NCI-H2227 (cell line): ENCODE results near the gene TXN.
"Not testable (repeated sequence)": the region's sequence is repeated elsewhere in the genome, so short reads cannot be mapped to it uniquely, and the experiment has no call there.

Experiments used
- DNase-seq: peaks from one replicate; lab custom pipeline; 2025; ENCODE audit not compliant: unreplicated experiment; lab: John Stamatoyannopoulos, UW

TXN gene

DNA sequence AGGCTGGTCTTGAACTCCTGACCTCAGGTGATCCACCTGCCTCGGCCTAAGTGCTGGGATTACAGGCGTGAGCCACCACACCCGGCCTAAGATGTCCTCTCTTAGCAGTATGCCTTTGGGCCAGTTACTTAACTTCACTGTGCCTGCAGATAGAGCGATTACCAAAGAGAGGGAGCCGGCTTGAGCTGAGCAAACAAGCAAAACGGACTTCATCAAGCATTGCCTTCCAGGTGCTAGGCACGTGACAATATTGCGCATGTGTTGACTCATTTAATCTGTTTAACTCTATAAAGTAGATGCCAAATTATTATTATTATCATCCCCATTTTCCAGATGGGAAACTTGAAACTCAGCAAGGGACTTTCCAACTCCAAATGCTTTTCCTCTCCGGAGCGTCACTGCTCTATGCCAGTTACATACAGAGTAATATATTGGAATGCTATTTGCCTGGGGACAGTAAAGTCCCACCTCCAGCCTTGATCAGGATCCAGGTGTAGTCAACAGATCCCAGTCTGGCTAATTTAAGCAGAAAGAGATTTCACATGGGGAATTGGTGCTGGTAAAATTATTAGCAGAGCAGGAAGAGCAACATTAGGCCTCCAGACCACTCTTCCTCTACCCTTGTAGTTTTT lies 42.8 kb downstream of the TXN start:
- DNase-seq, result no peak

DNA sequence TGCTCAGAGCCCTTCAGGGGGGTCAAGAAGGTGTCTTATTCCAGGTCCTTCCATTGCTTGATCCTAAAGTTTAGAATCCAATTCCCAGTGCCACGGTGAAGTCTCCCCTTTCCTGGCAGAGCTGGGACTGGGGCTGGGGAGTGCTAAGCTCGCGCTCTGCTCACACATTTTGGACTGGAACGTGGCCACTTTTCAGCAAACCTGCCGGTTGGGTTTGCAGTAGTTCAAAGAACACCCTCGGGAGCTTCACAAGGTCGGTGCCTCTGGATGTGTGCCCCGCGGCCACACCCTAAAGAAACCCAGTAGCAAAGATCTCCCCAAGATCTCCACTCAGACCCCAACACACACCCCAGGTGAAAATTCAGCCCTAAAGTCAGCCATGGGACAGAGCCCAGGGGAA lies 48.3 kb downstream of the TXN start, which contains the start of gene C9orf152:
TSS of gene C9orf152 (minus strand) at position 129 of the 400 bp plus-strand sequence. CDS start 580 bp downstream, outside the sequence.
- DNase-seq, result no peak

DNA sequence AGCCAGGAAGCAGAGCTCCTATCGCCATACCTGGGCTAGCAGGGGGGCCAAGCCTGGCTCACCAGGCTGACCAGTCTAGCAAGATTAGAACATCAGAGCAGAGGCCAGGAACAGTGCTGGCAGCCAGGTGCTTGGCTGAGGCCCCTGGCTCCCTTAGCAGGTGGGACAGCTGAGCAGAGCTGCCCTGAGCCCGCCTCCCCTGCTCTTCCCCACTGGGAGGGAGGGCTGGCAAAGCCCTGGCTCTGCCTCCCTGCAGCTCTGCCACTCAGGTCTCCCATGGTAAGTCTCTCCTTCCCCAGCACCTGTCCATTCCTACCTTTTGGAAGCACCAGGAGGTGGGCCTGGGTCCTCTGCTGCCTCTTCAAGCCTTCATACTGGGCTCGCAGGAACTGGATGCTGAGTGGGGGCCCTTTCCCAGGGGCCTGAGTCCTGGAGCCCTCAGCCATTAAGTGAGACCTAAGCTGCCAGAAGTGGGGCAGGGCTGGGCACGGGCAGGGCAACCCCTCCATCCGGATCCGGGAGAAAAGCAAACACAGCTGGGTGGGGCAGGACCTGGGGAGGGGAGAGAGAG lies 49.2 kb downstream of the TXN start:
- DNase-seq, result no peak

DNA sequence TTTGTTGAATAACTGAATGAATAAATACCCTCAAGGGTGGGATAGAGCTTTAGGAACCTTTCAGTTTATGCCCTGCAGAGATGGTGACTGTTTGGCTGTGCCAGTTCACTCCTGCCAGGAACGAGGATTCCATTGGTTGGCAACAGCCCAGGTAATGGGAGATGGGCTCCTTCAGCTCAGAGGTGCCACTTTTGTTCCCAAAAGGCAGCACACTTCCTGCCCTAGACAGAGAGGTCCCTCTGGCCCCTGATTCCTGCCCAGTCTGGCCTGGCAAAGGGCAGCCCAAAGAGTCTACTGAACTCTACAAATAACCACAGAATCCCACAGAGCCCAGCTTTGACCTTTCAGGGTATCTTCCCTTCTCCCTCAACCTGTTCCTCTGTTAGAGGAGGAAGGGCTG lies 49.9 kb downstream of the TXN start:
- no peak for DNase-seq

DNA sequence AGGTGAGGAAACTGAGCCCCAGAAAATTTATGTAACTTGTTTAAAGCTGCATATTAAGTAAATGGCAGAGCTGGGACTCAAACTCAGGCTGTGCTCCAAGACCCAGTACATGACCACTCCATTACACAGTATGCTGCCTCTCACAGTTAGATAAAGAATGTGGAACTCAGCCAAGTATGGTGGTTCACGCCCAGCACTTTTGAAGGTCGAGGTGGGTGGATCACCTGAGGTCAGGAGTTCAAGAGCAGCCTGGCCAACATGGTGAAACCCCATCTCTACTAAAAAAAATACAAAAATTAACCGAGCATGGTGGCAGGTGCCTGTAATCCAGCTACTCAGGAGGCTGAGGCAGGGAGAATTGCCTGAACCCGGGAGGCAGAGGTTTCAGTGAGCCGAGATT lies 50.7 kb downstream of the TXN start:
- DNase-seq, result not testable (repeated sequence)

DNA sequence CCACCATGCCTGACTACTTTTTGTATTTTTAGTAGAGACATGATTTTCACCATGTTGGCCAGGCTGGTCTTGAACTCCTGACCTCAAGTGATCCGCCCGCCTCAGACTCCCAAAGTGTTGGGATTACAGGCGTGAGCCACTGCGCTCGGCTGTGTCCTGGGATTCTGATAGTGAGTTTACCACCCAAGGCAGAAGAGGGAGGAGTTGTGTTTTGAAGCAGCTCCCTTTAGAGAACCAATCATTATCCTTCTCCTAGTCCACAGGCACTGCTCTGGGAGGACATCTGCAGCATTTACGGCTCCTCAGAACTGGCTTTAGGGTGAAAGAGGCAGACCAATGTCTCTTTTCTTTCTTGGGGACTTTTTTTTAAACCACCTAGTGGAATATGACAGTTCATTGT lies 54.1 kb downstream of the TXN start:
- DNase-seq, result no peak

DNA sequence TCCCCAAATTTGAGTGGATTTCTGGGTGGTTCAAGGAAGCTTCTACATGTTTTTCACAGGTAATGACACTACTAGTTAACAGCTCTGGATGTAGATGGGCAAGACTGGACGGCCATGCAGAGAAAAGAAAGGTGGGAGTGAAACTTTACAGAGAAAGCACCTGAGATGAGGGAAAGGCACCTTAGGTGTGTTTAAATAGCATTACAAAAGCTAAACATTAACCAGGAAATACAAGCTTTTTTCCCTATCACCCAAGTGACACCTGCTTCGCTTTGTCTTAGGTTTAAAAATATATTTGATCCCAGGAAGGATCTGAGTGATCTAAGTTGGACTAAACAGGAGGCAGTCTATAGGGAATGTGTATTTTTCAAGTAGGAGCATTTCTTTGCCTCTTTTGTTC lies 56.7 kb downstream of the TXN start:
- DNase-seq, result no peak

DNA sequence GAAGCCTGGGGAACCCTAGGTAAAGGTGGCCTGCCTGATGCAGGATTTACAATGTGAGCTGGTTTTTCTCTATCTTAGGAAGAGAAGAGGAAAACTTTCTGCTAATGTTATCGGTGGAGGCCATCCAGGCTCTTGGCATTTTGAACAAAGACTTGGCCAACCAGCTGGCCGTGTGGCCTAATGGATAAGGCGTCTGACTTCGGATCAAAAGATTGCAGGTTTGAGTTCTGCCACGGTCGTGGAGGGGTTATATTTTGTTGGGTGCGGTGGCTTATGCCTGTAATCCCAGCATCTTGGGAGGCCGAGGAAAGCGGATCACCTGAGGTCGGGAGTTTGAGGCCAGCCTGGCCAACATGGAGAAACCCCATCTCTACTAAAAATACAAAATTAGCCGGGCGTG lies 58.0 kb downstream of the TXN start:
- DNase-seq, result no peak

DNA sequence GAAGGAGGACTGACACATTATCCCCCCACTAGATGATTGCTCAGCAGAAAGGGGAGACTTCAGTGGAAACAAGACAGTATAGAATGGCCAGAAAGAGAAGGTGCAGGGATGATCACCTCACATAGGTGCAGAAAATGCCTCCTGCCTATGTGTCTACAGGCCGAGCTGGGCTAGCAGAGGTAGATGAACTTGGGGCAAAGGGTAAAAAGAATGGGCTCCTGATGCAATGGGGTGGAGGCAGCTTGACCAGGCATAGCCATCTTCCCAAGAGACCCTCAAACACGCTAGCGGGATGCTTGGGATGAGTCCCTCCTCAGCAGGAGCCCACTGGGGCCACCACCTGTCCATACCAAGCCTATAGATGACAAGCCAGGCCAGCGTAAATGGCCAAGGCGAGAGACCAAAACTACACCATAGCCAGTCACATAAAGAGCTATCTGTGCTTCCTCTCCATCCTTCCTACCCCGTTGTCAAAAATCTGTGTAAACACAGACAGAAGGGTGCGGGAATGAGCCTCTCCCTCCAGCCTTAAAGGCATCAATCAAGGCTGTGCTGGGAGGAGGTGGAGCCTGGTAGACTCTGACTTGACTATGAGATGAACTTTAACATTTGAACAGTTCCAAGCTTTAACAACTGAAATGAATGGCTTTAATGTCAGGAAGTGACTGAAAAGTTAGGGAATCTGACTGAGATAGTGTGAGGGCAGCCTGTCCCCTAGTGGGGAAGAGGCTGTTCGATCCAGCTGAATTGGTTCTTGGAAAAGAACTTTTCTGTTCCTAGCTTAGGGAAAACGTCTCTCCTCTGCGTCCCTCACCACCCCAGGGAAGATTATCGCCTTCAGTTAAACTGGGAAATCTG lies 58.7 kb downstream of the TXN start:
- no peak for DNase-seq

DNA sequence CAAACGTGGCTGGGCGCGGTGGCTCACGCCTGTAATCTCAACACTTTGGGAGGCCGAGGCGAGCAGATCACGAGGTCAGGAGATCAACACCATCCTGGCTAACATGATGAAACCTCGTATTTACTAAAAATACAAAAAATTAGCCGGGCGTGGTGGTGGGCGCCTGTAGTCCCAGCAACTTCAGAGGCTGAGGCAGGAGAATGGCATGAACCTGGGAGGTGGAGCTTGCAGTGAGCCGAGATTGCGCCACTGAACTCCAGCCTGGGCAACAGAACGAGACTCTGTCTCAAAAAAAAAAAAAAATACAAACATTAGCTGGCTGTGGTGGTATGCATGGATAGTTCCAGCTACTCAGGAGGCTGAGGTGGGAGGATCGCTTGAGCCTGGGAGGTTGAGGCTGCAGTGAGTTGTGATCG lies 60.2 kb downstream of the TXN start:
- not testable (repeated sequence) for DNase-seq
